GM18502 (cell line): ENCODE results near the gene ZBTB37.
"Not testable (repeated sequence)": the region's sequence is repeated elsewhere in the genome, so short reads cannot be mapped to it uniquely, and the experiment has no call there.

Source experiments
- ATAC-seq: cut with Tn5 transposase; IDR thresholded peaks from one replicate; pipeline ENCODE4 v1.9.1; 2021; ENCODE audit warnings: mild to moderate bottlenecking; ENCODE audit not compliant: unreplicated experiment, poor library complexity

Gene ZBTB37

DNA sequence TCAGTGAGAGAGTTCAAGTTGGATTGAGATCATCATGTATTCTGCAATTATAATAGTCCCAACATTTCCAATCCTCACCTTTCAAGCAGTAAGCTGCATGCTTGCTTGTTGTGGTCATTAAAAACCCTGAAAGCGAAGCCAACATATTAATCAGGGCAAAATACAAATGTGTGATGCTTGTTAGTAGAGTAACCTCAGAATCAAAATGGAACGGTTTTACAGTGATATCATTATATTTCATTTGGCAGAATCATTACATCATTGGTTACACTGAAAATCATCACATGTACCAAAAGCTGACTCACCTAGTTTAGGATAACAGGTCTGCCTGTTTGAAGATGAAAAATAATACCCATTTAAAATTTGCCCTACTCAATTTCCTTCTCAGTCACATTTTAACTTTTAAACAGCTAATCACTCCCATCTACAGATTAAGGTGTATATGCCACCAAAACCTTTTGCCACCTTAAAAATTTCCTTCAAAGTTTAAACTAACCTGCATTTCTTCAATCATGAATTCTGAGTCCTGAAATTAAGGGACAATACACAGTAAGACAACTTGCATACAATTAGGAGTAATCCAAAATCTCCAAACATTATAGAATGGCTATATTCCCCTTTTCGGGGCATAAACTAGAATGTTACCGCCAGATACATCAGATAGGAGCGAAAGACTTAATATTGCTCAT, 3.9 kb upstream of the ZBTB37 start:
- ATAC-seq: no peak

DNA sequence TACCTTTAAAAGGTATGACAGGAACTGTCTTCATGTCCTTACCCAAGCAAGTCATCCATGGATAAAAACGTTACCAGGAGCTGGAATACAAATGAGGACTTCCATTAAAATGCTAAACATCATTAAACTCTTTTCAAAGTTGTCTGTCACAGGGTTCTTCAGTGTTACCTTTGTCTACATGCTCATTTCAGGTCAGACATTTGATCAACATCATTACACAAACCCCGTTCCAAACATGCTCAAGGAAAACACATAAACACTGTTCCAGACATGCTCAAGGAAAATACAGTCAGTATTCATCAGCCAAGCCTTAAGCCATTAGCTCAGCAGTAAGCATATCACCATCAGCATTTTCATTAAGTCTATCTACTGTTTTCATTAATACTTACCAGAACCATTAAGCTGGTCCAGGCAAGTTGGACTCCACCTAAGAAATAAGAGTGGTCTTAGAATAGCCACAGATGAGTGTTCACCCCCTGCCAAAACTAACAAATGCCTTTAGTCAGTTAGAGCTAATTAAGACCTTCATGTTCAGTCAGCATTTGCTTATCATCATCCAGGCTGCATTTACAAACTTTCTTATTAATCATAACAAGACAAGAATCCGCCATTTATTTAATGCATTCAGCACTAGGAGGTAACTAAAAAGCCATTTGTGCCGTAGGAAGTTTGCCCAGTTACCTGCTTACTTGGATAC, 2.6 kb upstream of the ZBTB37 start:
- ATAC-seq: no peak

DNA sequence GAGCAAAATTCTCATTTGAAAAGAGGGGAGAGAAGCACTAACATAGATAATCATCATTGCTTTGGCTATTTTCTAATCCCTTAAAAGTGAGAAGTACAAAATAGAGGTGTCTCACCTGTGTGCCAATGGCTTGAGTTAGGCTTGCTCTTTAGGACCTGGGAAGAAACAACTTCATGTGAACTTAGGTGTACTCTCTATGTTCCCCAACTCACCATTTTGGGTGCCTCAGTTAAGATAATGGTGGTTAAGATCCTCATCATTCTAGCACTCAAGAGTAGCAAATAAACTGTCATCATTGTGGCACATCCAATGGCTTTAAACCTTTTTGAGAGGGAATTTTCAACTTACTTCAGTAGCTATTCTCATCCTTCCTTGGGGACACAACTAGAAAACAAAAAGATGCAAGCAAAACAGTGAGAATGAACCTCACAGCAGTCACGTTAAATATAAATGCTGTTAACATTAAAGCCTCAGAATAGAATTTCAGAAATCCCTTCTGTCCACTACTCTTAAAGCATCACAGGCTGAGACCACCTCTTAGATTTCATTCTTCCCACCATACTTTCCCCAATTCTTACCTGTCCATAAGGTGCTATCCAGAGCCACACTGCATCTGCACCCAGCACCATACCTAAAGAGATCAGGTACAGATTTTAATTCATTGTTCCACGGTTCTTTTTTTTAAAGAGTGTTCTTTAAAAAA, 1.6 kb upstream of the ZBTB37 start:
- ATAC-seq: no peak

DNA sequence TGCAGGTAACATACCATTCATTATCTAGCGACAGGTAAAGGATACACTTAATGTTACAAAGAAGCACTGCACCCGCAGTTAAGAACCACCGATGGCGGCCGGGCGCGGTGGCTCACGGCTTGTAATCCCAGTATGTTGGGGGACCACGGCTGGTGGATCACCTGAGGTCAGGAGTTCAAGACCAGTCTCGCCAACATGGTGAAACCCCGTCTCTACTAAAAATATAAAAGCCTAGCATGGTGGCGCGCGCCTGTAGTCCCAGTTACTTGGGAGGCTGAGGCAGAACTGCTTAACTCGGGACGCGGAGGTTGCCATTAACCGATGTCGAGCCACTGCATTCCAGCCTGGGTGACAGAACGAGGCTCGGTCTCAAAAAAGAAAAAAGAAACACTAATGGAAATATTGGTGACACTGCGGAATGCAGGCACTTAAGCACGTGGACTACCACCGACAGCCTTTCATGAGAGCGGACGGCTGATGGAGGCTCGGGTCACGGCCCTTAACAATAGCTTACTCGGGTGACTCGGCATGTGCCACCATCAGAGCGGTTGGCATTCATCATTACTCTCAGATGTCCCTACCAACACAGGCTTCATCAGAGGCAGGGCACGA, 933 bp upstream of the ZBTB37 start:
- ATAC-seq: no peak

DNA sequence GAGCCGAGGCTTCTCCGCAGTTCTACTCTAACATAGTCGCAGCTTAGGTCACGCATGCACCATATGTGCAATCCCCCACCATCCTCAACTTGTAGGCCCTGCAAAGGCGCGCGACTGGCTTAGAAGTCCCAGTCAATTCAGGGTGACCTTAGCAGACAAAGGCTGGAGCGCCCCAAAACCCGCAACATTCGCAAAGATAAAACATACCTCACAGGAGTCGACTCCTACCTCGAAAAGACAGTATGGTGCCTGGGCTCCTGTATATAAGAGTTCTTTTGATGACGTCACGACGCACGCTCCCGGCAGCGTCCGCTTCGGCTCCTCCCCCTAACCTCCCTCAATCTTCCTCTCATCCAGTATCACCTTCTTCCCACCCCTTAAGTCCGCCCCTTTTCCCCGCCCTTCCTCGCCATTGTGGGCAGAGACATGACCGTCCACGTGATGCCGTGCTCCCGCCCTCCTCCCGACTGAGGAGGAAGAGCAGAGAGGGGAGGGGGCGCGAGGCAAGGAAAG, 371 bp upstream of the ZBTB37 start, which contains the start of gene GAS5:
TSS of gene GAS5 (minus strand) at position 237 of the 513 bp plus-strand sequence.
- ATAC-seq: peak; percentile 77

DNA sequence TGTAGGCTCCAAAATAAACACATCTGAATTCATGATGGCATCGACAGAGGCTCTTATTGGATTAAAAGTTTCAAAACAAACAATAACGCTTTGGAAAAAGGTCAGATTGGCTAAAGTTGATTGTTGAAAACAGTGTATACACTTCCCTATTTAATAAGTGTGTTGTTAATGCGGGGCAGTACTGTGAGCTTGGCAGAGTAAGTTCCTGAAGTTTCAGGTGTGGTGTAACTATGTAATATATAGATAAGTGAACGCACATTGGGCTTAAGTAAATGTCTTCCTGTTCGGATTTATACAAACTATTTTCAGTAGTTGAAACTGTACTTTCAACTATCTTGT, 810 bp downstream of the ZBTB37 start:
- no peak for ATAC-seq

DNA sequence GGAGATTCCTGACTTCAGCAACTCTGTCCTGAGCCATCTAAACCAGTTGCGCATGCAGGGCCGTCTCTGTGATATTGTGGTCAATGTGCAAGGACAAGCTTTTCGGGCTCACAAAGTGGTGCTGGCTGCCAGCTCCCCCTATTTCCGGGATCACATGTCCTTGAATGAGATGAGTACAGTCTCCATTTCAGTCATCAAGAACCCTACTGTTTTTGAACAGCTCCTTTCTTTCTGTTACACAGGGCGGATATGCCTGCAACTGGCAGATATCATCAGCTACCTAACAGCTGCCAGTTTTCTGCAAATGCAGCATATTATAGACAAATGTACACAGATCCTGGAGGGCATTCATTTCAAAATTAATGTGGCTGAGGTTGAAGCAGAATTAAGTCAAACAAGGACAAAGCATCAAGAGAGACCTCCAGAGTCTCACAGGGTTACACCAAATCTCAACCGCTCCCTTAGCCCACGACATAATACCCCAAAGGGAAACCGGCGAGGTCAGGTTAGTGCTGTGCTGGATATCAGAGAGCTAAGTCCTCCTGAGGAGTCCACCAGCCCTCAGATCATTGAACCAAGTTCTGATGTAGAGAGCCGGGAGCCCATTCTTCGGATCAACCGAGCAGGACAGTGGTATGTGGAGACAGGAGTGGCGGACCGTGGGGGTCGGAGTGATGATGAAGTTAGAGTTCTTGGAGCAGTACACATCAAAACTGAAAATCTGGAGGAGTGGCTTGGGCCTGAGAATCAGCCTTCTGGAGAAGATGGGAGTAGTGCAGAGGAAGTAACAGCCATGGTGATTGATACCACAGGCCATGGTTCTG, 2.3 kb downstream of the ZBTB37 start:
- ATAC-seq: no peak

DNA sequence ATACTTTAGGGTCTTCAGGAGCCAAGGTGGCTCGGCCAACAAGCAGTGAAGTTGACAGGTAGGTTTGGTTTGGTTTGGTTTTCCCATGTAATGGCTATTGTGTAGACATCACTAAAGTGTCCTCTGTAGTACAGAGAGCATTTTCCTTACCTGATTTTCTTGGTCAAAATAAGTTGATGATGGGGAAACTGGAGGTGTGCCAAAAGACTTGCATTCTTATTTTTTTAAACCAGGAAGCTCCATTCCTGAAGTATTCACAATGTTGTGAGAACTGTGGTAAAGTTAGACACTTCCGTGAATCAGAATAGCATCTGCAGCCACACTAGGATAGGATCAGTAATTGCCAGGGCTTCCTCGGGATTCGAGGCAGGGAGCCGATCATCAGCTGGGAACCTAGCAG, 2.9 kb downstream of the ZBTB37 start:
- ATAC-seq: no peak

DNA sequence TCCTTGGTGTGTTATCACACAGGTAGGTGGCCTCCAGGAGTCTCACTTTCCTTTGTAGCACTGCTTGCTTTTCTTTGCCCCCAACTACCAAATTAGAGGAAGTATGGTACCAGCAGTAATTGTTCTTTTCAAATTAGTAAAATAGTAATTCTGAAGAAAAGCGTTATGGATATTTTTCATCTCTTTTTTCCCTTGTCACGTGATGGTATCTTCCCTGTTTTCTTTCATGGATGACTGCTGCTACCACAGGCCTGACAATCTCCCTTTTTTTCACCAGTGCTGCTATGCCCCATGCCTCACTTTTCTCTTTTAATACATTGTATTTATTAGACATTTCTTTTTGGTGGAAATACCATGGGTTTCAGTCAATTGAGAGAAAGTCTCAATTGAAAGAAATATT, 3.3 kb downstream of the ZBTB37 start:
- ATAC-seq: no peak

DNA sequence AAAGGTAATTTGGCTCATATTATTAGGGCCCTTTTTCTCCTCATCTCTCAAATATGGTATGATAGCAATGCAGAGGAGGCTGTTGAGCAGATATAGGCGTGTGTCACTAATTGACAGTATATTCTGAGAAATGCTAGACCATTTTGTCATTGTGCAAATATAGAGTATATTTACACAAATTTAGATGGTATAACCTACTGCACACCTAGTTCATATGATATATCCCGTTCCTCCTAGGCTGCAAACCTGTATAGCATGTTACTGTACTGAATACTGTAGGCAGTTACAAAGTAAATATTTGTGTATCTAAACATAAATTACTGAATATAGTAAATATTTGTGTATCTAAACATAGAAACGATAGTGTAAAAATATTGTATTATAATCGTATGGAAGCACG, 8.6 kb downstream of the ZBTB37 start:
- ATAC-seq: no peak

DNA sequence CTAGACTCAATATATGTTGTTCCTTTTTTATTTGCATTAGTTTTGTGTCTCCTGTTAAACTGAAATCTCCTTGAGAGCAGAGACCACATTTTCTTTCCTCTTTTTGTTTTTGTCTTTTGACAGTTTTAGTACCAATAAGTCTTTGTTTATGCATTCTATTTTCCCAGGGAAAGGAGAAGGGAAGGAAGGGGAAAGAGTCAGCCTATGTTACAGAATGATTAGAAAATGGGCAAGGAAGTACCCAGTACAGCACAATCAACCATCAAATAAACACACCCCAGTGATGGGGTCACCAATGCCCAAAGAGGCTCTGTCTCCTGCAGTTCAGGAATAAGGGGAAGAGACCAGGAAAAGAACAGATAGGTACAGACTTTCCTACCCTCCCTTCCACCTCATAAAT, 10.1 kb downstream of the ZBTB37 start:
- ATAC-seq: no peak

DNA sequence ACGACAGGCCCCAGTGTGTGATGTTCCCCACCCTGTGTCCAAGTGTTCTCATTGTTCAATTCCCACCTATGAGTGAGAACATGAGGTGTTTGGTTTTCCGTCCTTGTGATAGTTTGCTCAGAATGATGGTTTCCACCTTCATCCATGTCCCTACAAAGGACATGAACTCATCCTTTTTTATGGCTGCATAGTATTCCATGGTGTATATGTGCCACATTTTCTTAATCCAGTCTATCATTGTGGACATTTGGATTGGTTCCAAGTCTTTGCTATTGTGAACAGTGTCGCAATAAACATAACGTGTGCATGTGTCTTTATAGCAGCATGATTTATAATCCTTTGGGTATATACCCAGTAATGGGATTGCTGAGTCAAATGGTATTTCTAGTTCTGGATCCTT, 12.9 kb downstream of the ZBTB37 start:
- ATAC-seq: not testable (repeated sequence)

DNA sequence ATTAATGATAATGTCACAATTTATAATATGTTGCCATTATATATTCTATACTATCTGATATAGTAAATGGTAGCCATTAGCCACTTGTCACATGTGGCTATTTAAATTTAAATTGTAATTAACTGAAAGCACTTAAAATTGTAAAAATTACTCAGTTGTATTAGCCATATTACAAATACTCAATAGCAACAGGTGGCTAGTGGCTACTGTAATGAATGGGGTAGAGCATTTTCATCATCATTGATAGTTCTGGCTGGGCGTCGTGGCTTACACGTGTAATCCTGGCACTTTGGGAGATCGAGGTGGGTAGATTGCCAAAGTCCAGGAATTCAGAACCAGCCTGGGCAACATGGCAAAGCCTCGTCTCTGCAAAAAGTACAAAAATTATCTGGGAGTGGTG, 16.5 kb downstream of the ZBTB37 start:
- ATAC-seq: no peak

DNA sequence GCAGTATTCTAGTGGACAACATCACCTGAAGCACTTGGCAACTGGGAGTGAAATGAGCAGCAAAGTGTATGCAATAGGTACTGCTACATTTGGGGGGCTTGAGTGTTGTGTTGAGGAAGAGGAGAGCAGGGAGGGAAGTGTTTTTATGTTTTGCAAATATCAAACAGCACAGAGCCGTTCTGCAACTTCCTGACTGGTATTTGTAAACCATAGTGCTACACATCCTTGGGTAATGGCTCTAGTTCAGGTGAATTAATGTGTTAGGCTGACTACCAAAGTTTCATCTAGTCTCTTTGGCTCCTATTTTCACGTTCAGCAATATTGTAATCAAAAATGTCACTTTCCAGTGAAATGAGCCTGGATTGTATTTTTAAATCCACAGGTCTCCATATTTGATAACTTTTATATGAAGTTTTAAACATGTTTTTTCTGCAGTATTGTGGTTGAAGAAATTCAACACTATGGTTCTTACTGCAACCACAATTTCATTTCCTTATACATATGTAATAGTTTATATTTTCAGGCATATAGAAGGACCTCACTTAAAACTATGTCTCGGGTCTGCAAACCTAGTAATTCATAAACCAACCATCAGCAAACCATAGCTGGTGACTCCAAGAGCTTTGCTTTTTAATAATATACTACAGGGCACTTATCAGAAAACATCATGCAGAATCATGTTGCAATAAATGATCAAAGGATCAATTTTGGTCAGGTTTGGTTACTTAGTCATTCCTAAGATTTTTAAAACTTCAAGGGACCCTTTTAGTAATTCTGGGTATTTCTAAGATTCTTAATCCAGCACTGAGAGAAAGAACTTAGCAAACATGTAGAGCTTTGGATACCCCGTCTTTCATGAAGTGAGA, 18.8 kb downstream of the ZBTB37 start:
- no peak for ATAC-seq

DNA sequence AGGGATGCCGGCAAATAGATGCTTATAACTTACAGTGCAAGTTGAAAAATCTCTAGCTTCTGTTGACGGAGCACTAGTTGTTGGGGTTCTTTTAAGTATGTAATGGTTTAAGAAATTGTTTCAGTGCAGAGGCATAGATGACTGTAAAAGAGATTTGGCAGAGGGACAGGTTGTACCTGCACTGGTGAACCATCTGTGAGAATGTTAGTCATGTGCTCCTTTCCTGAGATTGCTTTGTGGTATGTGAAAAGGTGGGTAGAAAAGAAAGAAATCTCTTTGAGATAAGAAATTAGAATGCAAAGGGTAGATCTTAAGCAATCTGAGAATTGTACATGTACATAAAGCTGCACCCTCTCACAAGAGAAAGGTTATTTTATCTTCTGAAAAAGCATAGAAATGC, 19.4 kb downstream of the ZBTB37 start:
- no peak for ATAC-seq

DNA sequence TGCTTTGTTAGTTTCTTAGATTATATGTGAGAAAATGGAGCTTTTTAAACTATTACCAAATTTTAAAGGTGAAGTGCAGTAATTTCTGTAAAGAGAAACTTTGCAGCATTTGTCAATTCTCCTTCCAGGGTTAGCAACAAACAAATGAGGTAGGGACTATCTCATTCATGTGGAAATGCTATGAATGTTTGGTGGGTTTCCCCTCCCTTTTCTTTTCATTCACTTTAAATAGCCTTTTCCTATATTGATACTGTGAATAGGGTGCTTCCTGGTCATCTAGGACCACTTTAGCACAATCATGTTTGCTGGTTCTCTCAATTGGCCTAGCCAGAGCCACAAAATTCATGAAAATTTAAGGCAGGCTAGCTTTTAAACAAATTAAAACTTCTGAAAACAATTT, 20.6 kb downstream of the ZBTB37 start:
- no peak for ATAC-seq

DNA sequence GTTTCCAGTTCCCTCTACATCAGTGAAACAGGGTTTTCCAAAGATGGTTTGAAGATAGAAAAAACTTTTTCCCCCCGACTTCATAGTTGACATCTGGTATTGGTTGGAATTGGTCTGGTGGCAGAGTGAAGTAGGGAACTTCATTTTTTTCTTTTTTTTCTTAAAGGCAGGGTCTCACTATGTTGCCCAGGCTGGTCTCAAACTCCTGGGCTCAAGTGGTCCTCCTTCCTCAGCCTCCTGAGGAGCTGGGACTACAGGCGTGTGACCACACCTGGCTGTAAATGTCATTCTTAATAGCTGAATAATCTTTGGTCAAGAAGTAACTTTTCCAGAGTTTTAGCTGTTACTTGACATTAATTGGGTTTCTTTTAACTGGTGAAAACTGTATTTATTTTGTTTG, 21.7 kb downstream of the ZBTB37 start:
- ATAC-seq: no peak

DNA sequence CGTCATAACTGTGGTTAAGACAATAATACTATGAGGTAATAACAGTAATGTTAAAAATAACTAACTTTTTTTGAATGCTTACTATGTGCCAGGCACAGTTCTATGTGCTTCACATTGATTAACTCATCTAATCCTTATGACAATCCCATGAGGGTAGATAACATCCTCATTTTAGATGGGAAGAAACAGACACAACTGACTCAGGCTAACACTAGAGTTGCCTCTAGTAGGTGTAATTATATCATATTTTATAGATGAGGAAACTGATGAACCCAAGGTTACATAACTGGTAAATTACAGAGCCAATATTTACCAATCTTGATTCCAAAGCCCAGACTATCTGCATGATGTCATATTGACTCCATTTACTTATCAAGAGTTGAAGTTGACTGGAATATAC, 25.4 kb downstream of the ZBTB37 start:
- no peak for ATAC-seq

DNA sequence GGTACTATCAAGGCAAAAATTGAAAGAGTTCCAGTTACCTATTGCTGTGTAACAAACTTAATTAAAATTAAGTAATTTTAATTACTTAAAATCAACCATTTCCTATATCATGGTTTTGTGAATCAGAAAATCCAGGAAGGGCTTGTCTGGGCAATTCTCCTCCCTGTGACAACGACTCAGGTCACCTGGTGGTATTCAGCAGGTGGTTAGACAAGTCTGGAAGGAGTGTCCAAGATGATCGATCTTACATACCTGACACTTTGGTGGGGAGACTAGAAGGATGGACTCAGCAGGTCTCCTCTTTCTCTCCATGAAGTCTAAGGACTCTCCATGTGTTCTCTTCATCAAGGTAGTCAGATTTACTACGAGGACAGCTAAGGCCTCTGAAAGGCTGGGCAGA, 26.0 kb downstream of the ZBTB37 start:
- ATAC-seq: no peak
